Calu3 (cell line): Measurements from ENCODE around the gene EEF1G. TPM values are rescaled to one million over a fixed set of nuclear protein-coding genes. Genes with fewer than 3 reads are reported as not detected.

ENCODE experiments used
- BruUV-seq: library from RNA; stranded (reverse); fragments of 400-500 nt; replicated peaks from 2 replicates; lab custom pipeline; 2021; lab: Mats Ljungman, UMichigan
- CTCF ChIA-PET: fragments of 300-600 bp; sonication (Branson Sonifier 250); formaldehyde crosslinking; loops from one replicate; lab custom pipeline; 2022; ENCODE audit warnings: antibody characterized with exemption; lab: Charles Lee
- DNase-seq: peaks from one replicate; pipeline ENCODE4 v3.0.0; 2022
- H3K27ac Mint-ChIP-seq: one replicate; pipeline ENCODE4 v1.8.0; 2022; ENCODE audit warnings: mixed read lengths; ENCODE audit not compliant: unreplicated experiment
- H3K27me3 Mint-ChIP-seq: one replicate; pipeline ENCODE4 v1.8.0; 2022; ENCODE audit warnings: mixed read lengths; ENCODE audit not compliant: unreplicated experiment
- H3K36me3 Mint-ChIP-seq: one replicate; pipeline ENCODE4 v1.8.0; 2022; ENCODE audit warnings: mild to moderate bottlenecking, moderate library complexity, mixed read lengths; ENCODE audit not compliant: insufficient read depth, unreplicated experiment
- H3K4me1 Mint-ChIP-seq: one replicate; pipeline ENCODE4 v1.8.0; 2022; ENCODE audit warnings: mild to moderate bottlenecking, low read depth, mixed read lengths; ENCODE audit not compliant: unreplicated experiment
- H3K4me3 Mint-ChIP-seq: one replicate; pipeline ENCODE4 v1.8.0; 2022; ENCODE audit warnings: mild to moderate bottlenecking, low read depth, moderate library complexity, mixed read lengths; ENCODE audit not compliant: unreplicated experiment
- H3K9me3 Mint-ChIP-seq: one replicate; pipeline ENCODE4 v1.8.0; 2022; ENCODE audit warnings: low read depth, mixed read lengths; ENCODE audit not compliant: unreplicated experiment
- intact Hi-C: fragments of 100-400 bp; cut with micrococcal nuclease; formaldehyde crosslinking; loops from one replicate; pipeline ENCODE4 v1.10.0; 2022; ENCODE audit not compliant: unreplicated experiment
- total RNA-seq: library from RNA; stranded (reverse); gene quantifications from 2 replicates; pipeline ENCODE4 v1.2.3, GENCODE V29; 2022
- TF ChIP-seq, protein P1 (sequence below): fragments of 200-600 bp; IDR thresholded peaks from one replicate; pipeline ENCODE4 v1.8.0; 2022; ENCODE audit warnings: antibody characterized with exemption; ENCODE audit not compliant: unreplicated experiment

Gene EEF1G
- total RNA-seq, 1 experiment from 2014 or later: 1,189 TPM

DNA sequence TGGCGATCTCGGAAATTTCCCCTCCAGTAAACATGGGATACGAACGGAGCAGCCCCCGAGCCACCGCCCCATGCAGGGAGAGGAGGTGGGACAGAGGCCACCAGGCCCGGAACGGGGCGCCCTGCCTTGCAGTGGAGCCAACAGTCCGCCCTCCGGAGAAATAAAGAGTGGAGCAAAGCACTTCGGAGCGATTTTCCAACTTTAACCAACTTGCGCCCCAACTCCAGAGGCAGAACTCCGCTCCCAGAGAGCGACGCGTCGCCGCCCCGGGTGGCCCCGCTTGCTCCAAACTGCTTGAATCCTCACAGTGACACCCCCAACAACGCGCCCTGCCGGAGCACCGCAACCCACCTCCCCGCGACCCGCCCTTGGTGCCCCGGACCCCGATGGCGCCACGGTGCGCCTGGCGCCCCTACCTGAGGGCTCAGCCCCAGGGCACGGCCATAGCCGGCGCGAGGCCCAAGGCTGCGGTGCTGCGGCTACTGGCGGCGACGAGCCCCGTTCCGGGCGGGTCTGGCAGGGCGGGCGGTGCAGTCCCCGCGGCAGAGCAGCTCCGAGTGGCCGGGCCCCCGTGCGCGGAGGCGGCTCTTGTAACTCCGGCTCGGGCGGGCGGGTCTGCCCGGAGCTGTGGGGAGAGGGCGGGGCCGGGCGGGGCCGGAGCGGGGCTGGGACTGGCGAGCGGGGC, 27.3 kb downstream of the EEF1G start, which contains the start of gene AHNAK:
Gene AHNAK (minus strand): TSS at position 563 of the 685 bp plus-strand sequence. CDS start 10,708 bp downstream, outside the sequence.
- intact Hi-C loops: loop anchor here (2.0 kb wide), 1 partner anchor 14 kb away; no protein-coding TSS in a partner anchor
- H3K4me3 Mint-ChIP-seq: peak within 1 kb of the TSS; percentile 100
- H3K27me3 Mint-ChIP-seq: no peaks in the 10 kb centered on the region
- BruUV-seq: TSS peak; percentile 54
- TF ChIP-seq, protein P1, sequence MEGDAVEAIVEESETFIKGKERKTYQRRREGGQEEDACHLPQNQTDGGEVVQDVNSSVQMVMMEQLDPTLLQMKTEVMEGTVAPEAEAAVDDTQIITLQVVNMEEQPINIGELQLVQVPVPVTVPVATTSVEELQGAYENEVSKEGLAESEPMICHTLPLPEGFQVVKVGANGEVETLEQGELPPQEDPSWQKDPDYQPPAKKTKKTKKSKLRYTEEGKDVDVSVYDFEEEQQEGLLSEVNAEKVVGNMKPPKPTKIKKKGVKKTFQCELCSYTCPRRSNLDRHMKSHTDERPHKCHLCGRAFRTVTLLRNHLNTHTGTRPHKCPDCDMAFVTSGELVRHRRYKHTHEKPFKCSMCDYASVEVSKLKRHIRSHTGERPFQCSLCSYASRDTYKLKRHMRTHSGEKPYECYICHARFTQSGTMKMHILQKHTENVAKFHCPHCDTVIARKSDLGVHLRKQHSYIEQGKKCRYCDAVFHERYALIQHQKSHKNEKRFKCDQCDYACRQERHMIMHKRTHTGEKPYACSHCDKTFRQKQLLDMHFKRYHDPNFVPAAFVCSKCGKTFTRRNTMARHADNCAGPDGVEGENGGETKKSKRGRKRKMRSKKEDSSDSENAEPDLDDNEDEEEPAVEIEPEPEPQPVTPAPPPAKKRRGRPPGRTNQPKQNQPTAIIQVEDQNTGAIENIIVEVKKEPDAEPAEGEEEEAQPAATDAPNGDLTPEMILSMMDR: no peak
- H3K4me1 Mint-ChIP-seq: peaks cover 44% of the 10 kb centered on the region
- DNase-seq: peak; percentile 79
- peaks cover 75% of the 10 kb centered on the region for H3K36me3 Mint-ChIP-seq
- peak within 1 kb of the TSS; percentile 97 for H3K27ac Mint-ChIP-seq
- H3K9me3 Mint-ChIP-seq: no peaks in the 10 kb centered on the region
- CTCF ChIA-PET: interaction anchor here (0.5 to 6.8 kb wide), 7 partner anchors 14 to 1569 kb away, joined by 3 to 86 read pairs (median 4); no protein-coding TSS in a partner anchor

- Mint-ChIP-seq H3K27me3 (no peaks in the 10 kb centered on the region), H3K4me1 (peaks cover 48% of the 10 kb centered on the region), H3K36me3 (peaks cover 81% of the 10 kb centered on the region), H3K4me3 (peak overlapping the region; percentile 100), H3K27ac (peak overlapping the region; percentile 97), H3K9me3 (no peaks in the 10 kb centered on the region)
- intact Hi-C loops: loop anchor here (2.0 kb wide), 2 partner anchors 15 to 49 kb away; no protein-coding TSS in a partner anchor
- BruUV-seq: no TSS peak
- CTCF ChIA-PET: interaction anchor here (0.9 to 6.8 kb wide), 7 partner anchors 12 to 121 kb away, joined by 3 to 86 read pairs (median 4); partner anchors contain the start of gene MTA2
- TF ChIP-seq, protein P1: no peak
- DNase-seq: peak; percentile 96
These were observed 28.1 kb downstream of the EEF1G start for GRCh38 chr11:62545437-62546243.

- peak overlapping the region; percentile 100 for H3K4me3 Mint-ChIP-seq
- intact Hi-C loops: loop anchor here (2.0 to 5.0 kb wide), 2 partner anchors 48 to 153 kb away; no protein-coding TSS in a partner anchor
- peaks cover 81% of the 10 kb centered on the region for H3K36me3 Mint-ChIP-seq
- H3K4me1 Mint-ChIP-seq: peaks cover 51% of the 10 kb centered on the region
- H3K27me3 Mint-ChIP-seq: no peaks in the 10 kb centered on the region
- TF ChIP-seq, protein P1: no peak
- H3K27ac Mint-ChIP-seq: peak overlapping the region; percentile 97
- CTCF ChIA-PET: interaction anchor here (0.9 to 6.8 kb wide), 9 partner anchors 9 to 150 kb away, joined by 3 to 86 read pairs (median 4); partner anchors contain the start of gene MTA2
- no TSS peak for BruUV-seq
- H3K9me3 Mint-ChIP-seq: no peaks in the 10 kb centered on the region
- DNase-seq: peak; percentile 62
These were observed 28.9 kb downstream of the EEF1G start for GRCh38 chr11:62544581-62545436.
